Heart left ventricle (tissue), 16 donors: ENCODE results near the gene ST6GALNAC5. TPM values are rescaled to one million over a fixed set of nuclear protein-coding genes. Genes with fewer than 3 reads are reported as not detected.

Experiments used
- ATAC-seq, 4 donors: fragments of 200-7000 bp; cut with Tn5 transposase; one replicate each; pipeline ENCODE4 v1.9.1; 2020 to 2022; ENCODE audit warnings: moderate library complexity in 4 of 4, mild to moderate bottlenecking in 3 of 4, moderate number of reproducible peaks in 1 of 4
- DNase-seq, 5 donors: peaks; one replicate each; pipeline ENCODE4 v3.0.0-alpha.2; 2020
- H3K27ac ChIP-seq, 12 donors: fragments of 200-600 bp; sonication (generic) in 4 of 12; one replicate each; pipeline versions ENCODE4 v1.5.0 to v1.8.0; 2016 to 2022; ENCODE audit warnings: mild to moderate bottlenecking in 2 of 12
- H3K27me3 ChIP-seq, 9 donors: fragments of 200-600 bp; sonication (generic) in 2 of 9; one replicate each; pipeline versions ENCODE4 v1.5.1 to v1.8.0; 2016 to 2022; ENCODE audit warnings: mild to moderate bottlenecking in 3 of 9
- H3K36me3 ChIP-seq, 9 donors: fragments of 200-600 bp; sonication (generic) in 2 of 9; one replicate each; pipeline versions ENCODE4 v1.5.0 to v1.8.0; 2018 to 2022; ENCODE audit warnings: mild to moderate bottlenecking in 2 of 9
- H3K4me1 ChIP-seq, 12 donors: fragments of 200-600 bp; sonication (generic) in 4 of 12; one replicate each; pipeline versions ENCODE4 v1.5.0 to v1.8.0; 2016 to 2022; ENCODE audit warnings: mild to moderate bottlenecking in 3 of 12
- H3K4me3 ChIP-seq, 12 donors: fragments of 200-600 bp; sonication (generic) in 4 of 12; one replicate each; pipeline versions ENCODE4 v1.5.0 to v1.8.0; 2017 to 2022; ENCODE audit warnings: mild to moderate bottlenecking in 9 of 12, moderate library complexity in 4 of 12
- H3K9me3 ChIP-seq, 12 donors: fragments of 200-600 bp; sonication (generic) in 4 of 12; one replicate each; pipeline versions ENCODE4 v1.5.0 to v1.8.0; 2016 to 2022; ENCODE audit warnings: mild to moderate bottlenecking in 1 of 12
- POLR2A ChIP-seq, 2 donors: fragments of 450-650 bp; IDR thresholded peaks; one replicate each; pipeline ENCODE4 v1.6.1; 2017; ENCODE audit warnings: antibody characterized with exemption in 2 of 2, mild to moderate bottlenecking in 2 of 2, moderate library complexity in 2 of 2
- WGBS, 4 donors: extraction: QIAGEN DNeasy Blood & Tissue Kit in 2 of 4; methylation state at CpG; one replicate each; pipeline versions ENCODE4 v1.1.5 to v1.1.7; 2013 to 2018; 5-methylcytosine and 5-hydroxymethylcytosine counted together
- intact Hi-C, 10 donors: fragments of 100-400 bp; cut with DNase I; formaldehyde crosslinking; loops; one replicate each; pipeline versions ENCODE4 v1.11.1 to v1.14.2; 2022
- polyA plus RNA-seq, 2 donors: library from polyadenylated mRNA; stranded (reverse); fragments of 200-250 nt; gene quantifications; one replicate each; pipeline ENCODE4 v1.2.3, GENCODE V29; 2013
- total RNA-seq, 9 donors: library from RNA; depleted of rRNA in 2 of 9; stranded (reverse); fragments of >200 nt in 2 of 9; fragmentation: NEBNext Ultra II Directional in 3 of 9; extraction: Animal tissue kit (Norgen Biotek cat#: 25700) in 3 of 9; gene quantifications; one replicate each; pipeline versions ENCODE4 v1.1.0 to v1.2.4, GENCODE V29; 2016 to 2023
- TF ChIP-seq, protein P1 (sequence below), 12 donors: fragments of 200-600 bp; sonication (generic) in 4 of 12; IDR thresholded peaks; one replicate each; pipeline versions ENCODE4 v1.5.0 to v1.8.0; 2018 to 2022; ENCODE audit warnings: antibody characterized with exemption in 12 of 12, mild to moderate bottlenecking in 5 of 12
- donor health status: ischemic (EF 13 %, LVEDD 7.1; RV severe dilation, severe dysfunction).
- donor health status: healthy with polysubstance abuse.
- donor health status: DM: no; HTN: yes; CAD: no.
- donor health status: DM: no; HTN: no; CAD: no.
- donor health status: ischemic (EF 25% LVEDD 6.9; RV normal size, moderate dysfunction).
- donor health status: ischemic (EF 25% LVEDD 5.7; RV mildly dilated, moderate dysfunction).
- donor health status: healthy.
- donor health status: DM: yes; HTN: yes; CAD: no.
- donor health status: ischemic (EF 35%, LVEDD 5.7; RV mildly dilated, moderate dysfunction).
- donor health status: nonischemic (EF 11% LVEDD 7.7; RV severe dilation, severe dysfunction).
- donor health status: DM: yes; HTN: yes; CAD: no.
- donor health status: PGD.
- donor health status: ischemic (EF 29% LVEDD 5.4; RV normal size, mild dysfunction).
- donor health status: nonischemic (EF 23%, LVEDD 6.1; RV moderate dilation, normal function).

ST6GALNAC5 gene
- total and polyA plus RNA-seq, 11 donors, result 0.14 to 0.83 (median 0.45) TPM; not detected in 2

DNA sequence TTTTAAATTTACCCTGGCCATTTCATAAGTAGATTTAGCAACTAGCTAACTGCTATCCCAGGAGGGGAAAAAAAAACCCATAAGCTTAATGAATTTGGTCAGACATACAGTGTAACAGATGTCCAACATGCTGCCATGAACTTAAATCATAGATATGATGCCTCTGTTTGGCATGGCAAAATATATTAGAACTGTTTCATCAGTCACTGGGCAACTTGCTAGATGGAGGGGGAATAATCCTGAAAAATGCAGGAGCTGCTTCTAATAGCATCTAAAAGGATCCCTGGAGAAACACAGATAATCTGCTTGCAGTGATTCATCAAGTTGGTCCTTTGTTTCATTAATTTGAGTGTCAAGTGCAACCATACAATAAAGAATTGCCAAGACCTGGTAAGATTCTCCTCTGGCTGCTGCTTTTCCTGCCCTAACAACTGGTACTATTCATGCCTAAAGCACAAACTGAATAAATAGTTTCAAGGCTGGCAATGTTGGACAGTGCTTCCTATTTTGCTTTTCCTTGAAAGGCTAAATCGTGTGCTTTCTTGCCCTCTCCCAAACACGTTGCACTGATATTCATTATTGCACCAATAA, 1.5 kb upstream of the ST6GALNAC5 start:
- no peaks in the 10 kb centered on the region for H3K36me3 ChIP-seq
- DNase-seq (no peak), ATAC-seq (no peak)
- no peak overlapping the region for H3K27ac ChIP-seq
- H3K27me3 ChIP-seq, result peaks cover 5 to 79% (median 43%) of the 10 kb centered on the region in 9 donors
- 79 to 88% (median 83%) methylated on average over 2 of the region's 2 CpGs for WGBS, 4 donors
- no peak overlapping the region for H3K4me3 ChIP-seq
- TF ChIP-seq POLR2A (IDR thresholded peaks at IDR 0.05), result no peak
- TF ChIP-seq, protein P1, sequence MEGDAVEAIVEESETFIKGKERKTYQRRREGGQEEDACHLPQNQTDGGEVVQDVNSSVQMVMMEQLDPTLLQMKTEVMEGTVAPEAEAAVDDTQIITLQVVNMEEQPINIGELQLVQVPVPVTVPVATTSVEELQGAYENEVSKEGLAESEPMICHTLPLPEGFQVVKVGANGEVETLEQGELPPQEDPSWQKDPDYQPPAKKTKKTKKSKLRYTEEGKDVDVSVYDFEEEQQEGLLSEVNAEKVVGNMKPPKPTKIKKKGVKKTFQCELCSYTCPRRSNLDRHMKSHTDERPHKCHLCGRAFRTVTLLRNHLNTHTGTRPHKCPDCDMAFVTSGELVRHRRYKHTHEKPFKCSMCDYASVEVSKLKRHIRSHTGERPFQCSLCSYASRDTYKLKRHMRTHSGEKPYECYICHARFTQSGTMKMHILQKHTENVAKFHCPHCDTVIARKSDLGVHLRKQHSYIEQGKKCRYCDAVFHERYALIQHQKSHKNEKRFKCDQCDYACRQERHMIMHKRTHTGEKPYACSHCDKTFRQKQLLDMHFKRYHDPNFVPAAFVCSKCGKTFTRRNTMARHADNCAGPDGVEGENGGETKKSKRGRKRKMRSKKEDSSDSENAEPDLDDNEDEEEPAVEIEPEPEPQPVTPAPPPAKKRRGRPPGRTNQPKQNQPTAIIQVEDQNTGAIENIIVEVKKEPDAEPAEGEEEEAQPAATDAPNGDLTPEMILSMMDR (IDR thresholded peaks at IDR 0.05), result no peak
- intact Hi-C loops, result no loop called here
- peaks cover 0 to 22% (median 15%) of the 10 kb centered on the region in 12 donors for H3K4me1 ChIP-seq
- H3K9me3 ChIP-seq, result no peaks in the 10 kb centered on the region

DNA sequence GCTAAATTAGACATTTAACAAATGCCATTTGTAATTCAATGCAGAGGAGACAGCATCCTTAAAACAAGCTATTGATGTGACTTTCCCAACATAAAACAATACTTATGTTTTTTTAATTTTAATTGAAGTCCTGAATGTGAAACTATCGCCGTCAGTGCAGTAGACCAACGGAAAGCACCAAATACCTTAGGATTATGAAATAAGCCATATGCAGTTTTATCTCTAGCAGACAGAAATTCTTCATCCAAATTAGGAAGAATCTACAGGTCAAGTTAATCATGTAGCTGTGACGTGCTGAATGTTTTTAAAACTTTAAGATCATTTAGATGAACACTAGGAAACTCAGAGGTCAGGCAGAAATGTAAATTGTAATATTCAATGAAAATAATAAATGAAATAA, 714 bp upstream of the ST6GALNAC5 start:
- Histone ChIP-seq H3K4me1 (peaks cover 0 to 22% (median 15%) of the 10 kb centered on the region in 12 donors), H3K9me3 (no peaks in the 10 kb centered on the region), H3K27me3 (peaks cover 5 to 82% (median 43%) of the 10 kb centered on the region in 9 donors), H3K27ac (no peak overlapping the region), H3K4me3 (no peak overlapping the region), H3K36me3 (no peaks in the 10 kb centered on the region)
- ATAC-seq (no peak), DNase-seq (no peak)
- 85 to 94% (median 87%) methylated on average over 4 of the region's 4 CpGs for WGBS, 4 donors
- TF ChIP-seq, protein P1 (IDR thresholded peaks at IDR 0.05), result no peak
- TF ChIP-seq POLR2A (IDR thresholded peaks at IDR 0.05), result no peak
- intact Hi-C loops, result no loop called here

DNA sequence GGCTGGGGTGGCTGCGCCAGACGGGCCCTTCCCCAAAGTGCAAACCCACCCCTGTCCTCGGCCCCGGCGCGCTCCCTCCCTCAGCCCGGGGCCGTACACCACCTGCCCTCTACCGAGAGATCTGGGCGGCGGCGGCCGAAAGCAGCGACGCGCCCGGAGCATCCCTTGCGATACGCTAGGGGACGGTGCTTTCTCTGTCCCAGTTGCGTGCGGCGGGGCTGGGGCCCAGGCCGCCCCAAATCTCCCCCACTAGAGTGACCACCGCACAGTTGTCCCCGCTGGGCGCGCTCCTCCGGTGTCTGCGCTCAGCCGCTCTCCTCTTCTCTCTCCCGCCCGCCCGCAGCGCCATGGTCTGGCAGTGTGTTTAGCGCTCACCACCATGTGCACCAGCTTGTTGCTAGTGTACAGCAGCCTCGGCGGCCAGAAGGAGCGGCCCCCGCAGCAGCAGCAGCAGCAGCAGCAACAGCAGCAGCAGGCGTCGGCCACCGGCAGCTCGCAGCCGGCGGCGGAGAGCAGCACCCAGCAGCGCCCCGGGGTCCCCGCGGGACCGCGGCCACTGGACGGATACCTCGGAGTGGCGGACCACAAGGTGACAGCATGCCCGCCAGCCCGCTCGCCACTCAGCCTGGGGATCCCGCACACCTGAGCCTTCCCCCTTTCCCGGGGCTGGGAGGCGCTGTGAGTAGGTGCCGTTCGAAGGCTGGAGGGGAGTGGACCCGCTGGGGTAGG, 1.0 kb downstream of the ST6GALNAC5 start:
- TF ChIP-seq, protein P1 (IDR thresholded peaks at IDR 0.05), result peak in 2 of 12 donors; percentile 18 to 21
- TF ChIP-seq POLR2A (IDR thresholded peaks at IDR 0.05), result no peak
- ATAC-seq (peak; percentile 51 to 85 (median 79)), DNase-seq (peak in 2 of 5 donors; percentile 29 to 54)

GRCh38 chr1:76868916-76869315, 1.6 kb downstream of the ST6GALNAC5 start:
- no peak for TF ChIP-seq POLR2A (IDR thresholded peaks at IDR 0.05)
- TF ChIP-seq, protein P1 (IDR thresholded peaks at IDR 0.05), result no peak
- Histone ChIP-seq H3K9me3 (no peaks in the 10 kb centered on the region), H3K27ac (no peak overlapping the region), H3K36me3 (no peaks in the 10 kb centered on the region), H3K4me3 (peak overlapping the region in 8 of 12 donors; percentile 41 to 59 (median 48)), H3K4me1 (peaks cover 0 to 22% (median 15%) of the 10 kb centered on the region in 12 donors), H3K27me3 (peaks cover 5 to 72% (median 41%) of the 10 kb centered on the region in 9 donors)
- whole genome bisulfite sequencing, 4 donors, result 0 to 8% (median 6%) methylated on average over 2 to 19 of the region's 19 CpGs
- intact Hi-C loops, result no loop called here
- ATAC-seq (no peak), DNase-seq (no peak)

More for the DNA sequence above, 1.0 kb downstream of the ST6GALNAC5 start:
- intact Hi-C loops, result no loop called here
- H3K27me3 ChIP-seq, result peaks cover 5 to 78% (median 43%) of the 10 kb centered on the region in 9 donors
- H3K27ac ChIP-seq, result peak overlapping the region in 1 of 12 donors; percentile 33
- peaks cover 0 to 22% (median 15%) of the 10 kb centered on the region in 12 donors for H3K4me1 ChIP-seq
- no peaks in the 10 kb centered on the region for H3K36me3 ChIP-seq
- 1% methylated on average over 48 to 65 of the region's 65 CpGs for WGBS, 4 donors
- no peaks in the 10 kb centered on the region for H3K9me3 ChIP-seq
- peak overlapping the region; percentile 15 to 59 (median 42) for H3K4me3 ChIP-seq
